Measurements from ENCODE around the gene LAMC3. TPM values are rescaled to one million over a fixed set of nuclear protein-coding genes. Genes with fewer than 3 reads are reported as not detected.

The LAMC3 gene
- total RNA-seq, 4 donors from 2014 or later = 0.82 to 6.6 (median 3.9) TPM

DNA sequence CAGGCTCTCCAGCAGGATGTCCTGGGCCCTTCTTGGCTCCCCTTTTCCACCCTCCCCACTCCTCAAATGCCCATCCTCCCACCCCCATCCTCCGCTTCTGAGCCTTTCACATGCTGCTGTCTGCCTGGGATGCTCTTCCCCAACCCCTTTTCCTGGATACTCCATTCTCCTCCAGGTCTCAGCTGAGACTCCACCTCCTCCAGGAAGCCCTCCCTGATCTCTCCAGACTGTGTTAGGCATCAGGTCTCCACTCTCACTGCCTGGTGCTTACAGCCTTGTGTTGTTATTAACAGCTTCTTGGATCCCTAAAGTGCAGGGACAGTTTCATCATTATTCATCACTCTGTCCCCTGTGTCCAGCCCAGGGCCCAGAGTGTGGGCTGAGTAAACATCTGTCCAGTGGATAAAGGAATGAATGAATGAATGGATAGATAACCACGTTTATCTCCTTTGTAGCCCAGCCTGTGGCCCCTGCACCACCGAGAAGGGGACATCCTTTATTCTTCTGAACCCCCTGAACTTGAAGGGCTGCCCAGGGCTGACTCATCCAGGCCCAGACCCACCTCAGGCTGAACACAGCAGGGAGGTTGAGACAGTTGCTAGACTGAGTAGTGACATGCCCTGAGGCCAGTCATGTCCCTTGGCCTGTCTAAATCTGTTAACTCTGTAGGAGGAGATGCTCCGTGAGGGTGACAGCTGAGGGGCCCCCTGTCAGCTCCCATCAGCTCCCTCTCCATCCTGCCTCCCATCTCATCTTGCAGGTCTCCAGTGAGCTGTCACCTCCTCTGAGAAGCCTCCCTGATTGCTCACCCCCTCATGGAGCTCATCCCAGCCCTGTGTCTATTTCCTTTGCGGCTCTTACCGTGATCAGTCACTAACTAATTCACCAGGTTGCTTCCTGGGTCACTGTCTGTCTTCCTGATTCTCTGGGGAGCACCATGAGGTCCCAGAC lies 14.6 kb upstream of the LAMC3 start:
- H3K36me3 ChIP-seq = no peaks in the 10 kb centered on the region
- WGBS, 2 donors (ENCODE audit: low coverage in 1 of 2) = 74 to 100% methylated on average over 1 to 6 of the region's 6 CpGs
- no peak for DNase-seq
- no peak overlapping the region for H3K27ac ChIP-seq
- H3K27me3 ChIP-seq = peaks cover 26% of the 10 kb centered on the region
- intact Hi-C loops (cut with DNase I; ENCODE audit: low total_unique reads) = no loop called here
- H3K4me3 ChIP-seq = no peak overlapping the region
- no peaks in the 10 kb centered on the region for H3K4me1 ChIP-seq
- in situ Hi-C loops (cut with MboI; ENCODE audit: low pct_ligation_motif_present in 1 of 4, low pct_unique_long_range_greater_than_20kb in 1 of 4, low sequenced_read_pairs in 3 of 4) = no loop called here
- H3K9me3 ChIP-seq = no peaks in the 10 kb centered on the region
- TF ChIP-seq CTCF (IDR thresholded peaks at IDR 0.05) (no peak), POLR2A (IDR thresholded peaks at IDR 0.05) (no peak), EP300 (IDR thresholded peaks at IDR 0.05; ENCODE audit: low read depth) (no peak), POLR2AphosphoS5 (IDR thresholded peaks at IDR 0.05) (no peak)

GRCh38 chr9:130995086-130996011 lies 13.6 kb upstream of the LAMC3 start:
- no peak overlapping the region for H3K4me3 ChIP-seq
- WGBS, 2 donors (ENCODE audit: low coverage in 1 of 2) = 43% methylated on average over 15 of the region's 15 CpGs; no CpG with 5 or more reads in 1 of the 2 donors
- peak; percentile 19 for DNase-seq
- H3K27ac ChIP-seq = no peak overlapping the region
- intact Hi-C loops (cut with DNase I; ENCODE audit: low total_unique reads) = no loop called here
- no peaks in the 10 kb centered on the region for H3K9me3 ChIP-seq
- TF ChIP-seq CTCF (IDR thresholded peaks at IDR 0.05) = no peak
- no peak for TF ChIP-seq POLR2AphosphoS5 (IDR thresholded peaks at IDR 0.05)
- TF ChIP-seq POLR2A (IDR thresholded peaks at IDR 0.05) = no peak
- no peak for TF ChIP-seq EP300 (IDR thresholded peaks at IDR 0.05; ENCODE audit: low read depth)
- H3K36me3 ChIP-seq = no peaks in the 10 kb centered on the region
- H3K4me1 ChIP-seq = no peaks in the 10 kb centered on the region
- peaks cover 26% of the 10 kb centered on the region for H3K27me3 ChIP-seq
- in situ Hi-C loops (cut with MboI; ENCODE audit: low pct_ligation_motif_present in 1 of 4, low pct_unique_long_range_greater_than_20kb in 1 of 4, low sequenced_read_pairs in 3 of 4) = no loop called here

- Histone ChIP-seq H3K27ac (no peak overlapping the region), H3K27me3 (peaks cover 28% of the 10 kb centered on the region), H3K4me1 (no peaks in the 10 kb centered on the region), H3K9me3 (no peaks in the 10 kb centered on the region), H3K36me3 (no peaks in the 10 kb centered on the region), H3K4me3 (no peak overlapping the region)
- DNase-seq = no peak
- in situ Hi-C loops (cut with MboI; ENCODE audit: low pct_ligation_motif_present in 1 of 4, low pct_unique_long_range_greater_than_20kb in 1 of 4, low sequenced_read_pairs in 3 of 4) = no loop called here
- TF ChIP-seq EP300 (IDR thresholded peaks at IDR 0.05; ENCODE audit: low read depth) (no peak), CTCF (IDR thresholded peaks at IDR 0.05) (no peak), POLR2AphosphoS5 (IDR thresholded peaks at IDR 0.05) (no peak), POLR2A (IDR thresholded peaks at IDR 0.05) (no peak)
- WGBS, 2 donors (ENCODE audit: low coverage in 1 of 2) = 89% methylated on average over 8 of the region's 8 CpGs; no CpG with 5 or more reads in 1 of the 2 donors
- intact Hi-C loops (cut with DNase I; ENCODE audit: low total_unique reads) = no loop called here
These were observed 12.8 kb upstream of the LAMC3 start for GRCh38 chr9:130996205-130996604.
